ENCODE measurements around the gene SMYD4.
"Not testable (repeated sequence)": the region's sequence is repeated elsewhere in the genome, so short reads cannot be mapped to it uniquely, and the experiment has no call there.

The SMYD4 gene

GRCh38 chr17:1829592-1830257 is at the start of gene SMYD4, which contains the start of gene RPA1:
SMYD4 (minus strand) TSS chr17:1829902; CDS start chr17:1827994, 1,908 bp downstream.
RPA1 (plus strand) TSS chr17:1830005; CDS start chr17:1830094, 89 bp downstream.
- peak; percentile 90 to 95 for ATAC-seq

GRCh38 chr17:1878419-1879121 is 48.9 kb upstream of the SMYD4 start:
- ATAC-seq = peak in 1 of 2 donors; percentile 70

- ATAC-seq = no peak
Observed at GRCh38 chr17:1875597-1875996, 45.9 kb upstream of the SMYD4 start.

GRCh38 chr17:1873418-1873817 is 43.7 kb upstream of the SMYD4 start:
- peak; percentile 78 to 86 for ATAC-seq

GRCh38 chr17:1872976-1873375 is 43.3 kb upstream of the SMYD4 start:
- peak; percentile 52 to 63 for ATAC-seq

GRCh38 chr17:1872254-1872653 is 42.6 kb upstream of the SMYD4 start:
- ATAC-seq = no peak

GRCh38 chr17:1871756-1872155 is 42.1 kb upstream of the SMYD4 start:
- ATAC-seq = peak in 1 of 2 donors; percentile 7

GRCh38 chr17:1870592-1870991 is 40.9 kb upstream of the SMYD4 start:
- ATAC-seq = peak; percentile 58 to 63

GRCh38 chr17:1868090-1868489 is 38.4 kb upstream of the SMYD4 start:
- ATAC-seq = no peak

GRCh38 chr17:1867307-1867706 is 37.6 kb upstream of the SMYD4 start:
- no peak for ATAC-seq

- ATAC-seq = peak; percentile 49 to 55
Observed at GRCh38 chr17:1865252-1866037, 35.7 kb upstream of the SMYD4 start.

- ATAC-seq = no peak
Observed at GRCh38 chr17:1861391-1862010, 31.8 kb upstream of the SMYD4 start.

- no peak for ATAC-seq
Observed at GRCh38 chr17:1860978-1861377, 31.3 kb upstream of the SMYD4 start.

GRCh38 chr17:1856462-1856861 is 26.8 kb upstream of the SMYD4 start:
- ATAC-seq = not testable (repeated sequence)

GRCh38 chr17:1853698-1854097 is 24.0 kb upstream of the SMYD4 start:
- ATAC-seq = no peak

GRCh38 chr17:1852327-1852726 is 22.6 kb upstream of the SMYD4 start:
- peak; percentile 72 to 82 for ATAC-seq

- no peak for ATAC-seq
Observed at GRCh38 chr17:1847191-1847590, 17.5 kb upstream of the SMYD4 start.

- no peak for ATAC-seq
Observed at GRCh38 chr17:1843947-1844346, 14.2 kb upstream of the SMYD4 start.

- no peak for ATAC-seq
Observed at GRCh38 chr17:1839516-1839915, 9.8 kb upstream of the SMYD4 start.

GRCh38 chr17:1834380-1835149 is 4.9 kb upstream of the SMYD4 start:
- ATAC-seq = peak; percentile 74 to 80

GRCh38 chr17:1830288-1830687 is 586 bp upstream of the SMYD4 start:
- ATAC-seq = no peak

GRCh38 chr17:1829216-1829591 is 498 bp downstream of the SMYD4 start:
- ATAC-seq = no peak
